OCI-LY3 (cell line): Measurements from ENCODE around the gene LRRC41.
"Not testable (repeated sequence)": the region's sequence is repeated elsewhere in the genome, so short reads cannot be mapped to it uniquely, and the experiment has no call there.

ENCODE experiments used
- H2AFZ ChIP-seq: fragments of 200-600, 300-600 bp; shearing (Covaris generic); 2 replicates; pipeline ENCODE4 v1.6.0; 2014; ENCODE audit warnings: antibody characterized with exemption, low read depth, low read length
- H3K27ac ChIP-seq: fragments of 200-600, 300-600 bp; sonication (generic); 2 replicates; pipeline ENCODE4 v1.5.1; 2014; ENCODE audit warnings: mild to moderate bottlenecking, low read length, moderate library complexity, mixed read lengths
- H3K27me3 ChIP-seq: fragments of 200-600, 300-600 bp; sonication (generic); 2 replicates; pipeline ENCODE4 v1.6.1; 2014; ENCODE audit warnings: low read depth, low read length, mixed read lengths
- H3K36me3 ChIP-seq: fragments of 200-600, 300-600 bp; sonication (generic); replicated peaks from 2 replicates; pipeline ENCODE3; 2014; ENCODE audit warnings: low read depth, low read length, mixed read lengths
- H3K4me1 ChIP-seq: fragments of 300-600, 200-600 bp; sonication (generic); 2 replicates; pipeline ENCODE4 v1.6.1; 2014; ENCODE audit warnings: low read length, mixed read lengths
- H3K4me2 ChIP-seq: fragments of 200-600, 300-600 bp; sonication (generic); 2 replicates; pipeline ENCODE4 v1.6.1; 2014; ENCODE audit warnings: low read length, mixed read lengths
- H3K4me3 ChIP-seq: fragments of 300-600, 200-600 bp; sonication (generic); 2 replicates; pipeline ENCODE4 v1.5.1; 2014; ENCODE audit warnings: antibody characterized with exemption, mild to moderate bottlenecking, low read length, moderate library complexity
- H3K79me2 ChIP-seq: fragments of 300-600, 200-600 bp; shearing (Covaris generic); 2 replicates; pipeline ENCODE4 v1.6.1; 2014; ENCODE audit warnings: mild to moderate bottlenecking, low read length, mixed read lengths
- H3K9ac ChIP-seq: fragments of 300-600, 200-600 bp; shearing (Covaris generic); 2 replicates; pipeline ENCODE4 v1.6.0; 2014; ENCODE audit warnings: mild to moderate bottlenecking, low read length, moderate library complexity
- H3K9me3 ChIP-seq: fragments of 200-600, 300-600 bp; shearing (Covaris generic); 2 replicates; pipeline ENCODE4 v1.6.1; 2014; ENCODE audit warnings: low read length, mixed read lengths; ENCODE audit not compliant: insufficient read depth
- H4K20me1 ChIP-seq: fragments of 200-600, 300-600 bp; sonication (generic); 2 replicates; pipeline ENCODE4 v1.6.1; 2016; ENCODE audit warnings: low read length, mixed read lengths; ENCODE audit not compliant: insufficient read depth
- EZH2phosphoT487 ChIP-seq: fragments of 200-600 bp; shearing (Covaris generic); IDR thresholded peaks from 2 replicates; pipeline ENCODE4 v1.6.1; 2018; ENCODE audit warnings: antibody characterized with exemption, mixed run types, low read depth
- TF ChIP-seq, protein P1 (sequence below): fragments of 200-600, 300-600 bp; sonication (generic); IDR thresholded peaks from 2 replicates; pipeline ENCODE4 v1.5.1; 2014; ENCODE audit warnings: antibody characterized with exemption, low read length, low read depth

Gene LRRC41

GRCh38 chr1:46322191-46322590 lies 18.8 kb upstream of the LRRC41 start:
- peak overlapping the region; percentile 26; the same call in 1 of the 2 replicates for H3K4me2 ChIP-seq
- H3K27me3 ChIP-seq, H3K4me3 ChIP-seq, H2AFZ ChIP-seq, H3K9me3 ChIP-seq, H4K20me1 ChIP-seq, H3K9ac ChIP-seq: not testable (repeated sequence)
- peak overlapping the region; percentile 87 for H3K27ac ChIP-seq
- H3K4me1 ChIP-seq = peaks cover 59% of the 10 kb centered on the region
- peaks cover 24% of the 10 kb centered on the region for H3K36me3 ChIP-seq
- peaks cover 92% of the 10 kb centered on the region for H3K79me2 ChIP-seq

GRCh38 chr1:46319960-46320914 lies 16.8 kb upstream of the LRRC41 start:
- Histone ChIP-seq H3K4me1 (peaks cover 45% of the 10 kb centered on the region), H3K79me2 (peaks cover 95% of the 10 kb centered on the region), H3K27ac (peak overlapping the region; percentile 60), H3K36me3 (peaks cover 19% of the 10 kb centered on the region)
- not testable (repeated sequence) for H4K20me1 ChIP-seq, H3K9ac ChIP-seq, H3K4me3 ChIP-seq, H3K4me2 ChIP-seq, H2AFZ ChIP-seq, H3K9me3 ChIP-seq, H3K27me3 ChIP-seq

- not testable (repeated sequence) for H2AFZ ChIP-seq, H4K20me1 ChIP-seq
- H3K27ac ChIP-seq = peak overlapping the region; percentile 60
These were observed 15.9 kb upstream of the LRRC41 start for GRCh38 chr1:46319301-46319700.

DNA sequence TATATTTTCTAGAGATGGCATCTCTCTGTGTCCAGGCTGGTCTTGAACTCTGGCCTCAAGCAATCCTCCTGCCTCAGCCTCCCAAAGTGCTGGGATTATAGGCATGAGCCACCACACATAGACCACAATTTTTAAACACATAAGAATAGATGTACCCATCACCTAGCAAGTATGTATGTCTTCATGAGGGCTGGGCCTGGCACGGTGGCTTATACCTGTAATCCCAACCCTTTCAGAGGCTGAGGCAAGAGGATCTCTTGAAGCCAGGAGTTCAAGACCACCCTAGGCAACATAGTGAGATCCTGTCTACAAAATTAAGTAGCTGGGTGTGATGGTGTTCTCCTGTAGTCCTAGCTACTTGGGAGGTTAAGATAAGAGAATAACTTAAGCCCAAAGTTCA lies 13.9 kb upstream of the LRRC41 start:
- H3K36me3 ChIP-seq = peaks cover 21% of the 10 kb centered on the region
- H3K4me1 ChIP-seq = peaks cover 19% of the 10 kb centered on the region

More at GRCh38 chr1:46319301-46319700, 15.9 kb upstream of the LRRC41 start:
- H3K4me2 ChIP-seq, H3K4me3 ChIP-seq, H3K9ac ChIP-seq, H3K9me3 ChIP-seq, H3K27me3 ChIP-seq: not testable (repeated sequence)
- peaks cover 38% of the 10 kb centered on the region for H3K4me1 ChIP-seq
- peaks cover 94% of the 10 kb centered on the region for H3K79me2 ChIP-seq
- H3K36me3 ChIP-seq = peaks cover 20% of the 10 kb centered on the region

GRCh38 chr1:46315669-46316403 lies 12.4 kb upstream of the LRRC41 start:
- H3K4me3 ChIP-seq = no peak overlapping the region
- peaks cover 7% of the 10 kb centered on the region for H4K20me1 ChIP-seq
- no peak overlapping the region for H3K9ac ChIP-seq
- no peak overlapping the region for H3K4me2 ChIP-seq
- TF ChIP-seq EZH2phosphoT487 = no peak
- TF ChIP-seq, protein P1, sequence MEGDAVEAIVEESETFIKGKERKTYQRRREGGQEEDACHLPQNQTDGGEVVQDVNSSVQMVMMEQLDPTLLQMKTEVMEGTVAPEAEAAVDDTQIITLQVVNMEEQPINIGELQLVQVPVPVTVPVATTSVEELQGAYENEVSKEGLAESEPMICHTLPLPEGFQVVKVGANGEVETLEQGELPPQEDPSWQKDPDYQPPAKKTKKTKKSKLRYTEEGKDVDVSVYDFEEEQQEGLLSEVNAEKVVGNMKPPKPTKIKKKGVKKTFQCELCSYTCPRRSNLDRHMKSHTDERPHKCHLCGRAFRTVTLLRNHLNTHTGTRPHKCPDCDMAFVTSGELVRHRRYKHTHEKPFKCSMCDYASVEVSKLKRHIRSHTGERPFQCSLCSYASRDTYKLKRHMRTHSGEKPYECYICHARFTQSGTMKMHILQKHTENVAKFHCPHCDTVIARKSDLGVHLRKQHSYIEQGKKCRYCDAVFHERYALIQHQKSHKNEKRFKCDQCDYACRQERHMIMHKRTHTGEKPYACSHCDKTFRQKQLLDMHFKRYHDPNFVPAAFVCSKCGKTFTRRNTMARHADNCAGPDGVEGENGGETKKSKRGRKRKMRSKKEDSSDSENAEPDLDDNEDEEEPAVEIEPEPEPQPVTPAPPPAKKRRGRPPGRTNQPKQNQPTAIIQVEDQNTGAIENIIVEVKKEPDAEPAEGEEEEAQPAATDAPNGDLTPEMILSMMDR = no peak
- no peaks in the 10 kb centered on the region for H3K27me3 ChIP-seq
- no peaks in the 10 kb centered on the region for H3K9me3 ChIP-seq
- peaks cover 28% of the 10 kb centered on the region for H3K36me3 ChIP-seq
- peaks cover 6% of the 10 kb centered on the region for H3K4me1 ChIP-seq
- H2AFZ ChIP-seq = no peak overlapping the region
- H3K27ac ChIP-seq = peak overlapping the region; percentile 51
- peaks cover 93% of the 10 kb centered on the region for H3K79me2 ChIP-seq

More for the DNA sequence above, 13.9 kb upstream of the LRRC41 start:
- H3K27me3 ChIP-seq = no peaks in the 10 kb centered on the region
- H3K4me2 ChIP-seq = no peak overlapping the region
- H3K9me3 ChIP-seq = no peaks in the 10 kb centered on the region
- no peak overlapping the region for H3K27ac ChIP-seq
- no peak overlapping the region for H3K4me3 ChIP-seq
- peaks cover 93% of the 10 kb centered on the region for H3K79me2 ChIP-seq
- H4K20me1 ChIP-seq = peaks cover 7% of the 10 kb centered on the region
- TF ChIP-seq EZH2phosphoT487 = no peak
- TF ChIP-seq, protein P1 = no peak
- no peak overlapping the region for H3K9ac ChIP-seq
- no peak overlapping the region for H2AFZ ChIP-seq
